B cell (primary cell): Measurements from ENCODE around the gene PTPRU. TPM values are rescaled to one million over a fixed set of nuclear protein-coding genes. Genes with fewer than 3 reads are reported as not detected.

Source experiments
- ATAC-seq: fragments of 200-7000 bp; cut with Tn5 transposase; one replicate; pipeline ENCODE4 v1.10.0; 2021; ENCODE audit warnings: low read depth, mild to moderate bottlenecking, moderate number of reproducible peaks, moderate library complexity
- CTCF ChIA-PET: fragments of 350-600 bp; sonication (Branson Sonifier 250); formaldehyde crosslinking; loops from one replicate; lab custom pipeline; 2021; ENCODE audit warnings: antibody characterized with exemption, inconsistent platforms; lab: Charles Lee
- POLR2A ChIA-PET: fragments of 350-600 bp; sonication (Branson Sonifier 250); formaldehyde crosslinking; loops from one replicate; lab custom pipeline; 2021; ENCODE audit warnings: antibody characterized with exemption; lab: Charles Lee
- DNase-seq: peaks from one replicate; pipeline ENCODE4 v3.0.0; 2013
- H2AFZ ChIP-seq: 2 replicates; pipeline ENCODE4 v1.6.1; 2012; ENCODE audit warnings: mild to moderate bottlenecking, low read depth, low read length; ENCODE audit not compliant: insufficient read depth, poor library complexity, severe bottlenecking
- H3K27ac ChIP-seq, 2 donors: 1 replicate in 1 of 2; 2 replicates in 1 of 2; pipeline ENCODE4 v1.5.1; 2012 to 2013; ENCODE audit warnings: low read length in 2 of 2, mild to moderate bottlenecking in 2 of 2, moderate library complexity in 1 of 2
- H3K27me3 ChIP-seq, 4 experiments: fragments of 200-600 bp in 1 of 4; sonication (generic) in 1 of 4; replicated peaks in 1 of 4; 1 replicate in 2 of 4; 2 replicates in 2 of 4; pipeline versions ENCODE4 v1.6.1 to v1.7.0; 2013 to 2016; ENCODE audit warnings: low read length in 3 of 4, mild to moderate bottlenecking in 2 of 4, mixed read lengths in 1 of 4, moderate library complexity in 1 of 4; ENCODE audit not compliant: insufficient read depth in 4 of 4, control insufficient read depth in 3 of 4; ENCODE audit errors: control extremely low read depth in 1 of 4
- H3K36me3 ChIP-seq, 2 experiments: replicated peaks in 1 of 2; 1 replicate in 1 of 2; 2 replicates in 1 of 2; pipeline versions ENCODE4 v1.6.1 to v1.7.1; 2013; ENCODE audit warnings: low read length in 1 of 2; ENCODE audit not compliant: insufficient read depth in 2 of 2, control insufficient read depth in 1 of 2; ENCODE audit errors: control extremely low read depth in 1 of 2, extremely low read depth in 1 of 2
- H3K4me1 ChIP-seq, 2 donors: fragments of 200-600 bp in 1 of 2; sonication (generic) in 1 of 2; 1 replicate in 1 of 2; 2 replicates in 1 of 2; pipeline versions ENCODE4 v1.5.1 to v1.6.1; 2013 to 2017; ENCODE audit warnings: low read length in 2 of 2; ENCODE audit not compliant: control insufficient read depth in 2 of 2, insufficient read depth in 2 of 2
- H3K4me2 ChIP-seq: replicated peaks from 2 replicates; pipeline ENCODE3; 2012; ENCODE audit warnings: mild to moderate bottlenecking, low read depth, low read length; ENCODE audit not compliant: poor library complexity, severe bottlenecking
- H3K4me3 ChIP-seq, 5 experiments: fragments of 200-600 bp in 1 of 5; sonication (generic) in 1 of 5; 1 replicate in 3 of 5; 2 replicates in 2 of 5; pipeline versions ENCODE4 v1.5.1 to v1.7.0; 2011 to 2016; ENCODE audit warnings: low read length in 4 of 5, mild to moderate bottlenecking in 4 of 5, low read depth in 2 of 5, control low read depth in 1 of 5, moderate library complexity in 1 of 5; ENCODE audit not compliant: insufficient read depth in 1 of 5; ENCODE audit errors: control extremely low read depth in 1 of 5, extremely low read depth in 1 of 5
- H3K79me2 ChIP-seq: fragments of 200-600 bp; sonication (generic); one replicate; pipeline ENCODE4 v1.6.0; 2016; ENCODE audit warnings: low read length; ENCODE audit not compliant: control insufficient read depth, insufficient read depth
- H3K9ac ChIP-seq: fragments of 200-600 bp; sonication (generic); 2 replicates; pipeline ENCODE4 v1.6.1; 2017; ENCODE audit warnings: mild to moderate bottlenecking, low read length, moderate library complexity
- H3K9me3 ChIP-seq, 3 donors: one replicate each; pipeline versions ENCODE4 v1.6.1 to v1.7.1; 2013; ENCODE audit warnings: low read length in 2 of 3; ENCODE audit not compliant: control insufficient read depth in 2 of 3, insufficient read depth in 1 of 3; ENCODE audit errors: control extremely low read depth in 1 of 3
- H4K20me1 ChIP-seq: 2 replicates; pipeline ENCODE4 v1.6.0; 2012; ENCODE audit warnings: mild to moderate bottlenecking, low read length; ENCODE audit not compliant: insufficient read depth, control insufficient read depth, poor library complexity, severe bottlenecking
- H3K27ac Mint-ChIP-seq: one replicate; pipeline ENCODE4 v1.8.0; 2021; ENCODE audit warnings: mixed read lengths
- H3K27me3 Mint-ChIP-seq: one replicate; pipeline ENCODE4 v1.8.0; 2021; ENCODE audit warnings: mixed read lengths
- H3K4me1 Mint-ChIP-seq: one replicate; pipeline ENCODE4 v1.8.0; 2021; ENCODE audit warnings: mixed read lengths
- H3K4me3 Mint-ChIP-seq: one replicate; pipeline ENCODE4 v1.8.0; 2021; ENCODE audit warnings: mixed read lengths
- H3K9me3 Mint-ChIP-seq: one replicate; pipeline ENCODE4 v1.8.0; 2022; ENCODE audit warnings: mixed read lengths; ENCODE audit not compliant: insufficient read depth
- CTCF ChIP-seq: fragments of 200-600 bp; IDR thresholded peaks from one replicate; pipeline ENCODE4 v1.8.0; 2022; ENCODE audit warnings: antibody characterized with exemption, mild to moderate bottlenecking
- EZH2 ChIP-seq: IDR thresholded peaks from 2 replicates; pipeline ENCODE4 v1.6.1; 2012; ENCODE audit warnings: borderline replicate concordance, low read depth, mild to moderate bottlenecking, moderate library complexity, low read length; ENCODE audit not compliant: insufficient read depth, poor library complexity, severe bottlenecking
- WGBS: methylation state at CpG from one replicate; pipeline ENCODE4 v1.1.5; 2013; ENCODE audit warnings: missing lambda C conversion rate; ENCODE audit not compliant: insufficient coverage; 5-methylcytosine and 5-hydroxymethylcytosine counted together
- intact Hi-C: fragments of 100-400 bp; cut with micrococcal nuclease; formaldehyde crosslinking; loops from one replicate; pipeline ENCODE4 v1.10.0; 2022
- polyA plus RNA-seq: library from polyadenylated mRNA; depleted of rRNA; stranded (reverse); fragments of >200 nt; gene quantifications from 2 replicates; pipeline ENCODE4 v1.2.3, GENCODE V29; 2012
- total RNA-seq, 2 donors: library from RNA; stranded (reverse); fragments of 120-200 nt in 1 of 2; gene quantifications; 1 replicate in 1 of 2; 2 replicates in 1 of 2; pipeline versions ENCODE4 v1.2.3 to v1.2.4, GENCODE V29; 2013 to 2022

Gene PTPRU
- total and polyA plus RNA-seq, 2 donors (not counting 1 experiment from before 2014, with no cell fraction given): 0.10 to 0.25 TPM

GRCh38 chr1:29200906-29201594, 35.3 kb upstream of the PTPRU start:
- Histone ChIP-seq H3K79me2 (no peaks in the 10 kb centered on the region), H3K36me3 (peaks cover 0 to 17% of the 10 kb centered on the region in 2 experiments), H4K20me1 (peaks cover 6% of the 10 kb centered on the region), H3K9ac (no peak overlapping the region), H3K27ac (no peak overlapping the region), H3K4me1 (peaks cover 0 to 4% of the 10 kb centered on the region in 2 donors), H3K27me3 (no peaks in the 10 kb centered on the region), H3K4me3 (no peak overlapping the region), H2AFZ (no peak overlapping the region), H3K4me2 (no peak overlapping the region), H3K9me3 (no peaks in the 10 kb centered on the region)
- H3K27ac Mint-ChIP-seq: no peak overlapping the region
- no peaks in the 10 kb centered on the region for H3K9me3 Mint-ChIP-seq
- no peaks in the 10 kb centered on the region for H3K27me3 Mint-ChIP-seq
- no peak overlapping the region for H3K4me3 Mint-ChIP-seq
- POLR2A ChIA-PET: no interaction called here
- TF ChIP-seq CTCF (no peak), EZH2 (no peak)
- CTCF ChIA-PET: interaction anchor here (0.6 to 5.9 kb wide), 15 partner anchors 14 to 841 kb away, joined by 3 to 112 read pairs (median 6); partner anchors contain the start of gene SRSF4
- peaks cover 2% of the 10 kb centered on the region for H3K4me1 Mint-ChIP-seq
- intact Hi-C loops: no loop called here
- WGBS: 100% methylated on average over 4 of the region's 5 CpGs
- DNase-seq (no peak), ATAC-seq (no peak)

- Histone ChIP-seq H3K4me3 (no peak overlapping the region), H3K36me3 (peaks cover 0 to 20% of the 10 kb centered on the region in 2 experiments), H4K20me1 (peaks cover 6% of the 10 kb centered on the region), H3K4me1 (peaks cover 0 to 4% of the 10 kb centered on the region in 2 donors), H3K9me3 (no peaks in the 10 kb centered on the region), H3K27me3 (no peaks in the 10 kb centered on the region), H3K79me2 (no peaks in the 10 kb centered on the region), H3K4me2 (no peak overlapping the region), H3K9ac (no peak overlapping the region), H2AFZ (no peak overlapping the region), H3K27ac (no peak overlapping the region)
- CTCF ChIA-PET: interaction anchor here (0.6 to 5.9 kb wide), 28 partner anchors 10 to 842 kb away, joined by 3 to 112 read pairs (median 5); partner anchors contain the start of gene SRSF4
- no peak for ATAC-seq
- POLR2A ChIA-PET: interaction anchor here (0.8 kb wide), 1 partner anchor 19 kb away, joined by 3 read pairs; the partner anchor contains the start of gene SRSF4
- no peak overlapping the region for H3K27ac Mint-ChIP-seq
- no peaks in the 10 kb centered on the region for H3K27me3 Mint-ChIP-seq
- 90% methylated on average over 6 of the region's 6 CpGs for WGBS
- intact Hi-C loops: loop anchor here (2.0 kb wide), 1 partner anchor 167 kb away; no protein-coding TSS in a partner anchor
- no peak overlapping the region for H3K4me3 Mint-ChIP-seq
- peaks cover 2% of the 10 kb centered on the region for H3K4me1 Mint-ChIP-seq
- TF ChIP-seq CTCF: no peak
- TF ChIP-seq EZH2: no peak
- H3K9me3 Mint-ChIP-seq: no peaks in the 10 kb centered on the region
- DNase-seq: no peak
Measured at GRCh38 chr1:29201595-29202051, 34.7 kb upstream of the PTPRU start.
